ENCODE results near the gene GREM1.

Gene GREM1

DNA sequence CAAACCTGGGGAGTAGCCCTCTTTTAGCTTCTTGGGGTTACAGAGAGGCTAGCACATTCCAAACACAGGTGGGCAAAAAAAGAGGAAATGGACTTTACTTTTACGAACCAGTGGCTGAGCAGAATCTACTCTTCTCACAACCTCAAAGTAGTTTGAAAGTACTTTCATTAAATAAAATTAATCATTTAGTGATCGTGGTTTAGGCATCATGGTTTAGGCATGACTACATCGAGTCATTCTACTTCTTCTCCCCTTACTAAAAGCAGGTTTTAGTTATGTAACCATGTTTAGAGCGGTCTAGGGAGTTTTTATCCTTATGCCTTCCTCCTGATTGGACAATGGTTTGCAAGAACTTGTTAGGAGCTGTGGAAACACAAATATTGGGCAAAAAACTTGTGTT lies 2.5 kb upstream of the GREM1 start:
- H3K27ac Mint-ChIP-seq, result no peak overlapping the region
- no peak overlapping the region for H3K4me3 Mint-ChIP-seq
- H3K4me1 Mint-ChIP-seq, result peaks cover 18% of the 10 kb centered on the region
- no peaks in the 10 kb centered on the region for H3K36me3 Mint-ChIP-seq
- no peaks in the 10 kb centered on the region for H3K9me3 Mint-ChIP-seq
- ATAC-seq (no peak), DNase-seq (ENCODE audit: low spot score in 2 of 2) (no peak)

DNA sequence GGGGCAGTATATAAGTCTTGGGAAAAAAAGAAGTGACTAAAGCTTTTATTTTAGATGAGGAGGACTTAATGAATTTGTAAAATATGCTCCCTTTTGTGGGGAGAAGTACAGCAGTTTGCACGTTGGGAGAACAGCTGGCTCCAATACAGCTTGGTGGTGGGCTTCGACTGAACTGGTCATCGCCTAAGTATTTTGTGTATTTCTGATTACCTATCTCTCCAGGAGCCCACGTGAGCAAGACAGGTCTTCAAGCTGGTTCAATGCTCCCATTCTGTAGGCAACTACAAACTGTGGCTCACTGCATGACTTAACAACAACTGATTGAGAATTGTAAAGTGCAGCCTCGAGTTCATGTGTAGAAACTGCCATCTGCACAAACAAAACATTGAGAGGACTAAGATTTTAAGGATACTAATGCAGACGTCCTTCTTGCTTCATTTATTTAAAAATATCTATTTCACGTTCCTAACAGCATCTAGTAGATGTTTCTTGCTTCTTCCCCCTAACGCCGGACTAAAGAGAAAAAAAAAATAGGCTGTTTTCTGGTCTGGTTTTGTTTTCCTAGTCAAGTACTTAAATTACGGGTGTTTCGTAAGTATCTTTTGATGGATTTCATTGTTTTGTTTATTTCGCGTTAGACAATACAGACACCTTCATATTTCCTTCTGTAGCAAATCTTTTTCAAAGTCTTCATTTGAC lies 1.4 kb upstream of the GREM1 start:
- H3K27ac Mint-ChIP-seq, result no peak overlapping the region
- peak overlapping the region; percentile 4 for H3K4me3 Mint-ChIP-seq
- DNase-seq (ENCODE audit: low spot score in 2 of 2), result no peak

DNA sequence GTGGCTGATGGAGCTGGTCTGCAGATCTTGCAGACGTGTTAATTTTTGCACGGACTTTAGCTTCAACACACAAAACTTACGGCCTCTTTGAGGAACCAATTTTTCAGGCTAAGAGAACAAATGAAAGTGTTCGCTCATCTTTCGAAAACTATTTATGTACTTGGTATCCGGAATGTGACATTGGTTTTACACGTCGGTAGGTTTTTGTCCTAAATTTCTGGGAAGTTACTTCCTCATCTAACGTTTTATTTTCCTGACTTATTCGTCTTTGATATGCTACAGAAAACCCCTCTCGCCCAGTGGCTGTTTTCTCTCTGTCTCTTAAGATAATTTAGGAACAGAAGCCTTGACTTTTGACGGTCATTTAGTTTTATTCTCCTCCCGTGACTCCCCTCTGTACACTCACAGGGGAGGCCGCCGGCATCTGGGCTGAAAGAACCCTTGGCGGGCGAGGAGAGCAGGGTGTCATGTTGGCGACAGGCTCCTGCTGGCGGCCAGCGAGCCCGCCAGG lies 834 bp upstream of the GREM1 start:
- Mint-ChIP-seq H3K27ac (no peak overlapping the region), H3K4me3 (peak overlapping the region; percentile 4), H3K4me1 (peaks cover 18% of the 10 kb centered on the region), H3K9me3 (no peaks in the 10 kb centered on the region), H3K36me3 (no peaks in the 10 kb centered on the region)
- no peak for DNase-seq (ENCODE audit: low spot score in 2 of 2)
- no peak for ATAC-seq

More for the DNA sequence above, 1.4 kb upstream of the GREM1 start:
- no peaks in the 10 kb centered on the region for H3K9me3 Mint-ChIP-seq
- no peaks in the 10 kb centered on the region for H3K36me3 Mint-ChIP-seq
- no peak for ATAC-seq
- peaks cover 18% of the 10 kb centered on the region for H3K4me1 Mint-ChIP-seq

DNA sequence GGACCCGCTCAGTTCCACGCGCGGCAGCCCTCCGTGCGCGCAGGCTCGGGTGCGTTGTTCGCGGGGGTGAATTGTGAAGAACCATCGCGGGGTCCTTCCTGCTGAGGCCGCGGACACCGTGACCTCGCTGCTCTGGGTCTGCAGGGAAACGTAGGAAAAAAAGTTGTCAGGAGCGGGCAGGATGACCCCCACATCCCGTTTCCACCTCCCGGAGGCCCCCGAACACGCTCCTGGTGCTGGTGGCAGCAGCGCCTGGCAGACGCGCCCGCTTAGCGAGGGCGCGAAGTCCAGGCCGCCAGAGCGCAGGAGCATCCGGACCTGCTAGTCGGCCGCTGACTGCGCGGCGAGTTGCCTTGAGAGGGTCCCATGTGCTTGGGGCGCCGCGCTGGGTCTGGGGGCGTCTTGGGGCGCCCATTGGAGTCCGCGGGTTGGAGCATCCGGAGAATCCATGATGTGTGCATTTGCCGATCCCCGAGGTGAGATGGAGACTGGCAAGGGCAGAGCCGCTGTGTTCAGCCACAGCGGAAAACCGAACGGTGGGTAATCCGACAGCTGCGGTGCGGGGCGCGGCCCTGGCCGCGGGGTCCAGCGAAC lies 520 bp downstream of the GREM1 start:
- H3K27ac Mint-ChIP-seq, result no peak overlapping the region
- DNase-seq (ENCODE audit: low spot score in 2 of 2) (no peak), ATAC-seq (no peak)
- peaks cover 28% of the 10 kb centered on the region for H3K4me1 Mint-ChIP-seq
- no peaks in the 10 kb centered on the region for H3K9me3 Mint-ChIP-seq
- no peaks in the 10 kb centered on the region for H3K36me3 Mint-ChIP-seq
- H3K4me3 Mint-ChIP-seq, result peak overlapping the region; percentile 18

DNA sequence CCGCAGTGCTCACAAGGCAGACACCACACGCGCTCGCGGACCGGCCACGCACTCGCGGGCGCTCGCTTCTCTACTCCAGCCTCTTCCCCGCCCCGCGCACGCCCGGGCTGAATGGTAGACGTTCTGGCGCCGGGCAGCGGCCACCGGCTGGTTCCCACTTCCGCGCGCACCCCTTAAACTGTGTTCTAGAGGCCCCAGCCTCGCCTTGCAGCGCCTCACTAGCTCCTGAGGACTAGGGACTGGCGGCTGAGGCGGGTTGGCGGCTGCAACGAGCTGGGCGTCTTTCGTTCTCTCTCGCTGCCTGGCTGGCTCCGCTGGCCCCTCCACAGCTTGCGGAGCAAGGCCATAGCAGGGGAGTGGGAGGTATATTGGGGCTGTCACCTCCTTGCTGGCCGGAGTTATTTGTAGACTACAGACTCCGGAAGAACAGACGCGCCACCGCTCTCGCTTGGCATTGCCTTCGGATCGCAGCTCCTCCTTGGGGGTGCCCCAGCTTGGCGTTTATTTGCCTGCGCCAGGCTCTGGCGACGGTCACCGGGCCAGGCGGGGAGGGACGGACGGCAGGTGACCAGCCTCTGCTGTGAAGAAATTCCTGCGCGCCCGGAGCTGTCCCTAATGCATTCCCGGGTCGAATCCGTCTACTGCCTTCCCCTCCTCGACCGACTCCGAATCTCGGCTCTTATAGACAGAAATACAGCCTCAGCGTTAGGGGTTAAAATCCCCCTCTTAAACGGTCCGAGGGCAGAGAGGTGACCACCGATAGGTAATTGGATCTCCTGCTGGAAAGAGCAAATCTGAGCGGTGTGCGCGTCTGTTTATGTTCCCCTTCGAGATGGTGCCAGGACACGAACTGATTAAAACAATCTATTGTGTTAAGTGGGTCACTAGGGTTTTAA lies 1.3 kb downstream of the GREM1 start:
- no peak for DNase-seq (ENCODE audit: low spot score in 2 of 2)
- Mint-ChIP-seq H3K4me3 (peak overlapping the region; percentile 18), H3K9me3 (no peaks in the 10 kb centered on the region)

DNA sequence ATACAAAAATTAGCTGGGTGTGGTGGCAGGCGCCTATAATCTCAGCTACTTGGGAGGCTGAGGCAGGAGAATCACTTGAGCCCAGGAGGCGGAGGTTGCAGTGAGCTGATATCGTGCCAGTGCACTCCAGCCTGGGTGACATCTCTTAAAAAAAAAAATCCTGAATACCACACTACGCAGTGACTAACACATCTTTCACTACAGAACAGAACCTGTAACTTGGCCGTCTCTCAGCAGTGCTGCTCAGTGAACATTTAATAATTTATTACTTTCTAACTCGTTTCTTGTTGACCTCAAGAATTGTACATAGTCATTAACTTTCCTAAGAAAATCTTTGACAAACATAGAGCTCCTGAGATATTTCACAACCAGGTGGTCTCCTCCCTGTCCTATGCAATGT lies 3.8 kb downstream of the GREM1 start:
- peaks cover 26% of the 10 kb centered on the region for H3K4me1 Mint-ChIP-seq
- ATAC-seq, result no peak
- H3K9me3 Mint-ChIP-seq, result peaks cover 3% of the 10 kb centered on the region
- DNase-seq (ENCODE audit: low spot score in 2 of 2), result no peak
- no peaks in the 10 kb centered on the region for H3K36me3 Mint-ChIP-seq
- no peak overlapping the region for H3K4me3 Mint-ChIP-seq
- no peak overlapping the region for H3K27ac Mint-ChIP-seq

More for the DNA sequence above, 1.3 kb downstream of the GREM1 start:
- Mint-ChIP-seq H3K27ac (no peak overlapping the region), H3K4me1 (peaks cover 28% of the 10 kb centered on the region), H3K36me3 (no peaks in the 10 kb centered on the region)
- no peak for ATAC-seq

DNA sequence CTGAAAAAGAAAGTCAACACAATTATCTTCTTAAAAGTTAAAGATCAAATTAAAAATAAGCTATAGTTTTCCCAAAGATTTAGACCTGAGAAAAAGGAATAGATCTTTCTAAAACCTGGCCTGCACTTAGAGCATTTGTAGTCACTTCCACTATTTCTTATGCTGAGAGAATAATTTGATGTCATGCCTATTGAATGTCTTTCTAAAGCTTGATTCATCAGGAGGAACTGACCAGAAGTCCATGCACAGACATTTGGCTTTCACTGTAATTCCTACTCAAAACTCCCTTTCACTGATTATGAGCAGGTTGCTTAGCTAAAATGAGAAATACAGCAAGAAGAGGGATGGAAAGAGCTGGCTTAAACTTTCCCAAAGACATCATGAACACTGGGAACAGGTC lies 4.3 kb downstream of the GREM1 start:
- no peak overlapping the region for H3K27ac Mint-ChIP-seq
- peaks cover 21% of the 10 kb centered on the region for H3K4me1 Mint-ChIP-seq
- DNase-seq (ENCODE audit: low spot score in 2 of 2), result no peak
- H3K36me3 Mint-ChIP-seq, result no peaks in the 10 kb centered on the region
- no peak overlapping the region for H3K4me3 Mint-ChIP-seq
- no peak for ATAC-seq
- peaks cover 3% of the 10 kb centered on the region for H3K9me3 Mint-ChIP-seq

DNA sequence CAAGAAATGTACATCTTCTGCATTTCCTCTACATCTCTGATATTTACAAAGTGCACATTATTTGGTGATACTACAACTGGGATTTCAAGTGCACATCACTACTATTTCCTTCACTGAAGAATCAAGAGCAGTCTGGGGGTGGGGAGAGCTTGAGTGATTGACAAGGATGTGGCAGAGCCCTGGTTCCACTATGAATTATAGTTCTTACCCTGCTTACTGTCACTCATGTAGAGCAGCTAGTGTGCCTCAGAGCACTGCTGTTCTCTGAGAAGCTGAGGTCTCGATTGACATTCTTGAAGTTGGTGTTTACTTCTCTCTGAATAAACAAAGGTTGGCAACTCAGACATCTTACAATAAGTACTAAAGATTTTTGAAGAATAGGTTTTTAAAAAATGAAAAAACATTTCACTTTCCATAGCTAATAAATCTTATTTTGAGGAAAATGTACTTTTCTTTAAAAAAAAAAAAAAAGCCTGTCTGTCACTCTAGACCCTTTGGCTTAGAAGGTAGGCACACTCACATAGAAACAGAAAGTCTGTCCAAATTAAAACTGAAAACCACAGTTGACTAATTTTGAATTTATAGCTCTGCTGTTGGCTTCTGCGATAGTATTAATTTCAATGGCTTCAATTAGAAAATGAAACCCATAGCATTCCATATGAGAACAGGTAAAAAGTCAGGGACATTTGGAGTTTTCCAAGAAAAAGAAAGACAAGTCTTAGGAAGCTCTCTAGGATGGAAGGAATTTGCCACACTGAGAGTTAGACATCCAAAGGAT lies 5.6 kb downstream of the GREM1 start:
- Mint-ChIP-seq H3K36me3 (no peaks in the 10 kb centered on the region), H3K4me3 (no peak overlapping the region), H3K4me1 (peaks cover 19% of the 10 kb centered on the region), H3K27ac (no peak overlapping the region), H3K9me3 (peaks cover 3% of the 10 kb centered on the region)
- ATAC-seq, result peak; percentile 92
- no peak for DNase-seq (ENCODE audit: low spot score in 2 of 2)

DNA sequence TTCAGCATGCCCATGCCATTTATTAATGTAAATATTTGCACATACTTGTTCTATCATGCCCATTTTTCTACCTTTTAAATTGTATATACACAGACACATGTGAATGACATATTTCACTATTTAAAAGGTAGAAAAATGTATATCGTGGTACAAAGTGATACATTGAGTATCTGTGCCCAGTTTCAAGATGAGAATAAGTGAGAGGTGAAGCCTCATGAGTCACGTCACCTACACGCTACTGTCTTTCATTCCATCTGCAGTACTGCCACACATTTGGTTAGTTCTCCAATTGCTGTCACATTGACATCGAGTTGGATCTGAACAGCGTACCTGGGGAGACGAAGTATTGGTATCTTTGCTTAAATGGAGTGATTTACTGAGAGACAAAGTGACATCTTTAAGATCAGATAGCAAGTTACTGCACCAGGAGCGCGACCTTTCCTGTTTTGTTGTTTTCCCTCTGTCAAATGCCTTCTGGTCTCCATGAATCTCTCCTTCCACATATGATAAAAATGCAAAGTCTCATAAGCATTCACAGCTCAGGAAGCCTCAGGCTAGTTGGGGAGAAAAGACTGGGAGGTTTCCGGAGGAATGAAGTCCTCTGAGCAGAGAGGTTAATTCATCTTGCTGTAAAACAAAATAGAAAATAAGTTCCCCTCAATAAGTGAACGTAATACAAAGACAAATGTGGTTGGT lies 12.0 kb downstream of the GREM1 start:
- no peaks in the 10 kb centered on the region for H3K4me1 Mint-ChIP-seq
- no peak for DNase-seq (ENCODE audit: low spot score in 2 of 2)
- H3K27ac Mint-ChIP-seq, result no peak overlapping the region
- ATAC-seq, result no peak
- H3K9me3 Mint-ChIP-seq, result peaks cover 3% of the 10 kb centered on the region
- H3K4me3 Mint-ChIP-seq, result no peak overlapping the region
- H3K36me3 Mint-ChIP-seq, result no peaks in the 10 kb centered on the region

DNA sequence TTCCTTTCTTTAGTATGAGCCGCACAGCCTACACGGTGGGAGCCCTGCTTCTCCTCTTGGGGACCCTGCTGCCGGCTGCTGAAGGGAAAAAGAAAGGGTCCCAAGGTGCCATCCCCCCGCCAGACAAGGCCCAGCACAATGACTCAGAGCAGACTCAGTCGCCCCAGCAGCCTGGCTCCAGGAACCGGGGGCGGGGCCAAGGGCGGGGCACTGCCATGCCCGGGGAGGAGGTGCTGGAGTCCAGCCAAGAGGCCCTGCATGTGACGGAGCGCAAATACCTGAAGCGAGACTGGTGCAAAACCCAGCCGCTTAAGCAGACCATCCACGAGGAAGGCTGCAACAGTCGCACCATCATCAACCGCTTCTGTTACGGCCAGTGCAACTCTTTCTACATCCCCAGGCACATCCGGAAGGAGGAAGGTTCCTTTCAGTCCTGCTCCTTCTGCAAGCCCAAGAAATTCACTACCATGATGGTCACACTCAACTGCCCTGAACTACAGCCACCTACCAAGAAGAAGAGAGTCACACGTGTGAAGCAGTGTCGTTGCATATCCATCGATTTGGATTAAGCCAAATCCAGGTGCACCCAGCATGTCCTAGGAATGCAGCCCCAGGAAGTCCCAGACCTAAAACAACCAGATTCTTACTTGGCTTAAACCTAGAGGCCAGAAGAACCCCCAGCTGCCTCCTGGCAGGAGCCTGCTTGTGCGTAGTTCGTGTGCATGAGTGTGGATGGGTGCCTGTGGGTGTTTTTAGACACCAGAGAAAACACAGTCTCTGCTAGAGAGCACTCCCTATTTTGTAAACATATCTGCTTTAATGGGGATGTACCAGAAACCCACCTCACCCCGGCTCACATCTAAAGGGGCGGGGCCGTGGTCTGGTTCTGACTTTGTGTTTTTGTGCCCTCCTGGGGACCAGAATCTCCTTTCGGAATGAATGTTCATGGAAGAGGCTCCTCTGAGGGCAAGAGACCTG lies 13.2 kb downstream of the GREM1 start:
- Mint-ChIP-seq H3K27ac (no peak overlapping the region), H3K4me3 (no peak overlapping the region), H3K36me3 (no peaks in the 10 kb centered on the region), H3K9me3 (peaks cover 3% of the 10 kb centered on the region), H3K4me1 (no peaks in the 10 kb centered on the region)
- no peak for ATAC-seq
- DNase-seq (ENCODE audit: low spot score in 2 of 2), result no peak

DNA sequence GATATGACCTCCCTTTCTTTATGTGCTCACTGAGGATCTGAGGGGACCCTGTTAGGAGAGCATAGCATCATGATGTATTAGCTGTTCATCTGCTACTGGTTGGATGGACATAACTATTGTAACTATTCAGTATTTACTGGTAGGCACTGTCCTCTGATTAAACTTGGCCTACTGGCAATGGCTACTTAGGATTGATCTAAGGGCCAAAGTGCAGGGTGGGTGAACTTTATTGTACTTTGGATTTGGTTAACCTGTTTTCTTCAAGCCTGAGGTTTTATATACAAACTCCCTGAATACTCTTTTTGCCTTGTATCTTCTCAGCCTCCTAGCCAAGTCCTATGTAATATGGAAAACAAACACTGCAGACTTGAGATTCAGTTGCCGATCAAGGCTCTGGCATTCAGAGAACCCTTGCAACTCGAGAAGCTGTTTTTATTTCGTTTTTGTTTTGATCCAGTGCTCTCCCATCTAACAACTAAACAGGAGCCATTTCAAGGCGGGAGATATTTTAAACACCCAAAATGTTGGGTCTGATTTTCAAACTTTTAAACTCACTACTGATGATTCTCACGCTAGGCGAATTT lies 14.9 kb downstream of the GREM1 start:
- DNase-seq (ENCODE audit: low spot score in 2 of 2) (no peak), ATAC-seq (no peak)
- Mint-ChIP-seq H3K27ac (no peak overlapping the region), H3K4me1 (no peaks in the 10 kb centered on the region), H3K4me3 (no peak overlapping the region), H3K9me3 (no peaks in the 10 kb centered on the region), H3K36me3 (no peaks in the 10 kb centered on the region)

DNA sequence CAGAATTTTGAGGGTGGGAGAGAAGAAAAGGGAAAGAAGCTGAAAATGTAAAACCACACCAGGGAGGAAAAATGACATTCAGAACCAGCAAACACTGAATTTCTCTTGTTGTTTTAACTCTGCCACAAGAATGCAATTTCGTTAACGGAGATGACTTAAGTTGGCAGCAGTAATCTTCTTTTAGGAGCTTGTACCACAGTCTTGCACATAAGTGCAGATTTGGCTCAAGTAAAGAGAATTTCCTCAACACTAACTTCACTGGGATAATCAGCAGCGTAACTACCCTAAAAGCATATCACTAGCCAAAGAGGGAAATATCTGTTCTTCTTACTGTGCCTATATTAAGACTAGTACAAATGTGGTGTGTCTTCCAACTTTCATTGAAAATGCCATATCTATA lies 15.5 kb downstream of the GREM1 start:
- H3K4me3 Mint-ChIP-seq, result no peak overlapping the region
- H3K9me3 Mint-ChIP-seq, result no peaks in the 10 kb centered on the region
- H3K4me1 Mint-ChIP-seq, result no peaks in the 10 kb centered on the region
- no peak overlapping the region for H3K27ac Mint-ChIP-seq
- ATAC-seq, result no peak
- DNase-seq (ENCODE audit: low spot score in 2 of 2), result no peak
- no peaks in the 10 kb centered on the region for H3K36me3 Mint-ChIP-seq

DNA sequence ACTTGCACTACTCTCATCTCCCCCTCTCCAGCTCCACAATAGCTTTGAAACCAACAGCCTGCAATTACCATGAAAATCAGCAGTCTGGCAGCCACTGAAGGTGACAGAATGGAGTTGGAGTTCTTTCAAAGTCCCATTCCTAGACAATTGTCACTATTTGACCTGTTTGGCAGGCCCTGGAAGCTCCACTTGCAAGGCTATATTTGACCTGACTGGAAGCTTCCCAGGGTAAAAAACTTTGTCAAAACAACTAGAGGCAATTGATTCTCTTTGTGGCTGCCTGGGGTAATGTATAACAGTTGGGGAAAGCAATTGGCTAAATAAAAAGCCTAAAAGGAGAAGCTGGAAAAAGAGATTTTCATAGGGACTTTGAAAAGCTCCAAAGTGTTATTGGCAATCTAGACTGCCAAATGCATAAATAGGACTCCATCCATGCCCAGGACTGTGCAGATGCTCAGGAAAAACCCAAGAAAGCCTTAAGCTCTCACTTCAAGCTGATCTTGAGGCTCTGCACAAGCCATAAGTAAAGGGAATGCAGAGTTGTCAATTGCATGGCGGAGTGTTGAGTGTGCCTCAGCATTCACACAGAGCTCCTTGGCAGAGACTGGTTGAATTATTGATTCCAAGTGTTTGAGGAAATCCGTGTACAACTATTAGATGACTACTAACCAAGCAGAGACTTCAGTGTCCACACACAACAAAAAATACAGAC lies 18.3 kb downstream of the GREM1 start:
- Mint-ChIP-seq H3K4me1 (no peaks in the 10 kb centered on the region), H3K36me3 (no peaks in the 10 kb centered on the region), H3K9me3 (peaks cover 3% of the 10 kb centered on the region), H3K4me3 (no peak overlapping the region), H3K27ac (no peak overlapping the region)
- ATAC-seq (no peak), DNase-seq (ENCODE audit: low spot score in 2 of 2) (no peak)

Measured in stimulated activated effector memory CD8-positive, alpha-beta T cell treated with anti-CD3 and anti-CD28 coated beads, Interleukin-12 subunit alpha, Interleukin-12 subunit beta, amount 100 ng/mL, for 72 hours (primary cell).